GM10248 (cell line): Measurements from ENCODE around the gene GPHN.
"Not testable (repeated sequence)": the region's sequence is repeated elsewhere in the genome, so short reads cannot be mapped to it uniquely, and the experiment has no call there.

ENCODE experiments used
- CTCF ChIA-PET: fragments of 300-600 bp; sonication (Branson Sonifier 250); formaldehyde crosslinking; extraction: SDS; loops from one replicate; lab custom pipeline; 2021; ENCODE audit warnings: antibody characterized with exemption; lab: Yijun Ruan, JAX
- POLR2A ChIA-PET: fragments of 350-650 bp; sonication (Branson Sonifier 250); formaldehyde crosslinking; extraction: SDS; loops from one replicate; lab custom pipeline; 2020; ENCODE audit warnings: antibody characterized with exemption; lab: Yijun Ruan, JAX
- DNase-seq: peaks from one replicate; pipeline ENCODE4 v3.0.0; 2012; ENCODE audit errors: extremely low spot score
- TF ChIP-seq, protein P1 (sequence below): IDR thresholded peaks from 2 replicates; pipeline ENCODE4 v1.5.1; 2012; ENCODE audit warnings: mild to moderate bottlenecking, low read depth; ENCODE audit errors: extremely low read depth, missing control alignments, control extremely low read depth

Gene GPHN

DNA sequence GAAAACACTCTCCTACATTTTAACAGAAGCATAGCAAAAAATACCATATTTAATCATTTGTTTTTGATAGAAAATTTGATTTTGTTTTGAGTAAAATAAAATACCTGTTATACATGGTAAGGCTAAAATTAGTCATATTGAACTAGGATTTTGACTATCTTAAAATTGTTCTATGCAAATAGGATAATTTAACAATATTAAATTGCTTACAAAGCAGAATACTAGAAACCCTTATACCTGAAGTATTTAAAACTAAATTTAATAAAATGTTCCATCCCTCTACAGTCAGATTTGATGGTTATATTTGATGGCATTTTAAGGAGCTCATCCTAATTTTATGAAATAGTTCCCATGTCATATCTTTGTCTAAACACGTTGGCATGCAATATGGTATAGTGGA is 323.2 kb downstream of the GPHN start:
- no peak for DNase-seq
- CTCF ChIA-PET: interaction anchor here (1.1 to 1.8 kb wide), 2 partner anchors 18 to 27 kb away, joined by 4 read pairs; no protein-coding TSS in a partner anchor
- TF ChIP-seq, protein P1, sequence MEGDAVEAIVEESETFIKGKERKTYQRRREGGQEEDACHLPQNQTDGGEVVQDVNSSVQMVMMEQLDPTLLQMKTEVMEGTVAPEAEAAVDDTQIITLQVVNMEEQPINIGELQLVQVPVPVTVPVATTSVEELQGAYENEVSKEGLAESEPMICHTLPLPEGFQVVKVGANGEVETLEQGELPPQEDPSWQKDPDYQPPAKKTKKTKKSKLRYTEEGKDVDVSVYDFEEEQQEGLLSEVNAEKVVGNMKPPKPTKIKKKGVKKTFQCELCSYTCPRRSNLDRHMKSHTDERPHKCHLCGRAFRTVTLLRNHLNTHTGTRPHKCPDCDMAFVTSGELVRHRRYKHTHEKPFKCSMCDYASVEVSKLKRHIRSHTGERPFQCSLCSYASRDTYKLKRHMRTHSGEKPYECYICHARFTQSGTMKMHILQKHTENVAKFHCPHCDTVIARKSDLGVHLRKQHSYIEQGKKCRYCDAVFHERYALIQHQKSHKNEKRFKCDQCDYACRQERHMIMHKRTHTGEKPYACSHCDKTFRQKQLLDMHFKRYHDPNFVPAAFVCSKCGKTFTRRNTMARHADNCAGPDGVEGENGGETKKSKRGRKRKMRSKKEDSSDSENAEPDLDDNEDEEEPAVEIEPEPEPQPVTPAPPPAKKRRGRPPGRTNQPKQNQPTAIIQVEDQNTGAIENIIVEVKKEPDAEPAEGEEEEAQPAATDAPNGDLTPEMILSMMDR: no peak
- POLR2A ChIA-PET: no interaction called here

DNA sequence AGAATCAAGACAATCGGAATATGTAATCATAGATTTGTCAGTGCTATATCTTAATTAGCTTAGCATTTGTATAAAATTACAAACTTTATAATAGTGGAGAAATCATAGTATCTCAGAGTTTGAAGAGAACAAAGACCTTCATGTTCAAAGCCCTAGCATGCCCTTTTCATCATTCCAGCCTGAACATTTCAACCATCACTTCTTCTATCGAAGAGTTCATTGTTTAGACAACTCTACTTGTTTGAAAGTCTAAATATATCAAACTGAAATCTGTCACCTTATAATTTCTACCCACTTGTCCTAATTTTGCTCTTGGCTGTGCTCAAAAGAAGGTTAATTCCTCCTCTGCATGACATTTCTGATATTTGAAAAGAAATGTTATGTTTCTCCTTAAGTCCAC is 325.9 kb downstream of the GPHN start:
- TF ChIP-seq, protein P1: no peak
- no peak for DNase-seq
- POLR2A ChIA-PET: no interaction called here

DNA sequence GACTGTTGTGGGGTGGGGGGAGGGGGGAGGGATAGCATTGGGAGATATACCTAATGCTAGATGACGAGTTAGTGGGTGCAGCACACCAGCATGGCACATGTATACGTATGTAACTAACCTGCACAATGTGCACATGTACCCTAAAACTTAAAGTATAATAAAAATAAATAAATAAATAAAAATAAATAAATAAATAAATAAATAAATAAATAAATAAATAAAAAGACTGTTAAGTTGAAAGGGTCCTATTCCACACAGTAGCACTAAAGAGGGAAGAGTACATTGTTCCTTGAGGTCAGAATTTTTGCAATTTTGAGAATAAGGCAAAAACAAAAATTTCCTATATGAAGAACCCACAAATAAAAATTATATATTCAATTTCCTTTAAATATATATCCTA is 329.5 kb downstream of the GPHN start:
- CTCF ChIA-PET, DNase-seq, POLR2A ChIA-PET: not testable (repeated sequence)

More for the DNA sequence above, 325.9 kb downstream of the GPHN start:
- CTCF ChIA-PET: no interaction called here

DNA sequence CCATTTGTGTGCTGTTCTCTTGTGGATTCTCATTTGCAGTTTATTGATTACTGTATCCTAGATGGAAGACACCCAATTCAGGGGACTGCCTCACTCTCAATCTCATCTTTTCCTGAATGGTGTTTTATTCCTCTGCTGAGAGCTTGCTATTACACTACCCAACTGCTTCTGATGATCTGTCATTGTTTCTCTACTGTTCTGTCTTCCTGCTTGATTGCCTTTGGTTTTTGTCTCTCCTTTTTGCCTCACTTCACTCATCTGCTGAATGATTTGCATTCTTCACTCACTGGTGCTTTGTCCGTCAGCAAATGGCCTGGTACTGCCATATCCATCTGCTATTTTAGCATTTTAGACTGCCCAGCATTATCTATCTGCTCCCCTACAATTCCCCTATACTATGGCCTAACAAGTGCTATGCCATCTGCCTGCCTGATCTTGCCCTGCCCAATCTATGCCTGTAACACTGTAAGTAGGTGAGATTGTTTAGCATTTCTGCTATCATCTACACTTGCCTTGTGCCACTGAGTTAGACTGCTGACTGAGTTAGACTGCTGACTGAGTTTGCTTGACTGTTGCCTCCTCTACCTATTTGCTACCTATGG is 335.1 kb downstream of the GPHN start:
- POLR2A ChIA-PET: no interaction called here
- CTCF ChIA-PET: no interaction called here
- no peak for DNase-seq
- TF ChIP-seq, protein P1: no peak

DNA sequence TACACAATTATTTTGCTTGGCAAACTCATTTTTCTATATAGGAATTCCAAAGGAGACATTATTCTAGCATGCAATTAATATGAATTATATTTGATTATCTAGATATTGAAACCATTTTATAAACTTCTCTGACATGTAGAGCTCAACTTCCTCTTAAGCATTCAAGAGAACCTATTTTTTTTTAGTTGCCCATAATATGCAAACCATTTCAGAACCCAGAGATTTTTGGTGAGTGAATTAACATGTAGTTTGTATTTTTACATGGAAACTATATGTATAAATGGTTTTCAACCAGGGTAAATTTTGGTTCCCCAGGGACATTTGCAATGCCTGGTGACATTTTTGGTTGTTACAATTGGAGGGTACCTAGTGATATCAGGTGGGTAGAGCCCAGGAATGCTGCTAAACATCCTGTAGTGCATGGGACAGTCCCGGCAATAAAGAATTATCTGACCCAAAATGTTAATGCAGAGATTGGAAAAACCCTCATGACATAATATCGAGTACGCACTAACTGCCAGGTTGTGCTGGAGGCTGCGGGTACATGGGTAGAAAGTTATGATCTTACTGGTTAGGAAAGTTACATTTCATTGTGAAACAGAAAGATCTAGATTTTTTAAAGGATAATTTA is 342.4 kb downstream of the GPHN start:
- no peak for DNase-seq
- CTCF ChIA-PET: no interaction called here
- POLR2A ChIA-PET: no interaction called here
- TF ChIP-seq, protein P1: no peak

DNA sequence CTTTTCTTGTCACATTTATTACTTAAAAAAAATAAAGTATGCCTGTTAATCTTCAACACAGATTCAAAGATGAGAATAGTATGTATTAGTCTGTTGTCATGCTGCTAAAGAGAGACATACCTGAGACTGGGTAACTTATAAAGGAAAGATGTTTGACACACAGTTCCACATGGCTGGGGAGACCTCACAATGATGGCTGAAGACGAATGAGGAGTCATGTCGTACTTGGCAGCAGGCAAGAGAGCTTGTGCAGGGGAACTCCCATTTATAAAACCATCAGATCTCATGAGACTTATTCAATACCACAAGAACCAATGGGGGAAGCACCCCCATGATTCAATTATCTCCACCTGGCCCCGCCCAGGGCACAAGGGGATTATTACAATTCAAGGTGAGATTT is 345.4 kb downstream of the GPHN start:
- DNase-seq: no peak
- POLR2A ChIA-PET: no interaction called here
- CTCF ChIA-PET: interaction anchor here (0.7 kb wide), 1 partner anchor 16 kb away, joined by 3 read pairs; no protein-coding TSS in a partner anchor
- TF ChIP-seq, protein P1: no peak

DNA sequence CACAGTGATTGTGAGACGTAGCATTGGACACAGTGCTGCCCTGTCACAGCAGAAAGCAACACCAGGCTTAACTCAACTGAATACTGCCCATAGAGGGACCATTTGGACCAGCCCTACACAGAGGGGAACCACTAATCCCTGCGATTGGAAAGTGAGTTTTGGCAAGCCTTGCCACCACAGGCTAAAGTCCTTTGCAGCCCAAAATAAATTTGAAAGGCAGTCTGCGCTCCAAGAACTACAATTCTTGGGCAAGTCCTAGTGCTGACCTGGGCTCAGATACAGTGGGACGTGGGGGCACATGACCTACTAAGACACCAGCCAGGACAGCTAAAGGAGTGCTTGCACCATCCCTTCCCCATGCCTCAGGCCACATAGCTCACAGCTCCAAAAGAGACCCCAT is 349.9 kb downstream of the GPHN start:
- no peak for DNase-seq
- CTCF ChIA-PET: no interaction called here
- TF ChIP-seq, protein P1: no peak
- POLR2A ChIA-PET: no interaction called here
